ENCODE data around the gene QPRT.

GRCh38 chr16:29708917-29709600 is 30.1 kb downstream of the QPRT start:
- TF ChIP-seq CTCF (IDR thresholded peaks at IDR 0.05; ENCODE audit: low read depth, low read length) (no peak), EZH2phosphoT487 (IDR thresholded peaks at IDR 0.05; ENCODE audit: low read depth) (no peak)
